Fibroblast of lung (primary cell): ENCODE data around the gene HSPG2. TPM values are rescaled to one million over a fixed set of nuclear protein-coding genes. Genes with fewer than 3 reads are reported as not detected.
A peak's percentile ranks its signal among the peaks of the same experiment; 100 is the strongest.

Source experiments
- DNase-seq, 2 donors: peaks; one replicate each; pipeline versions ENCODE4 v3.0.0 to v3.0.0-alpha.2; 2010; ENCODE audit warnings: low read depth in 2 of 2
- H2AFZ ChIP-seq: 2 replicates; pipeline ENCODE4 v1.5.1; 2012; ENCODE audit warnings: low read length, control low read depth, inconsistent platforms
- H3K27ac ChIP-seq: 2 replicates; pipeline ENCODE4 v1.5.1; 2011; ENCODE audit warnings: low read length, control low read depth; ENCODE audit not compliant: insufficient read depth
- H3K27me3 ChIP-seq: 2 replicates; pipeline ENCODE4 v1.5.1; 2011; ENCODE audit warnings: mild to moderate bottlenecking, low read length; ENCODE audit not compliant: control insufficient read depth, insufficient read depth
- H3K36me3 ChIP-seq: 2 replicates; pipeline ENCODE4 v1.5.1; 2011; ENCODE audit warnings: low read length; ENCODE audit not compliant: control insufficient read depth, insufficient read depth
- H3K4me1 ChIP-seq: 2 replicates; pipeline ENCODE4 v1.5.1; 2011; ENCODE audit warnings: low read length; ENCODE audit not compliant: control insufficient read depth, insufficient read depth; ENCODE audit errors: extremely low read depth
- H3K4me2 ChIP-seq: 2 replicates; pipeline ENCODE4 v1.5.1; 2011; ENCODE audit warnings: low read length, control low read depth; ENCODE audit not compliant: insufficient read depth; ENCODE audit errors: extremely low read depth
- H3K4me3 ChIP-seq, 4 experiments: fragments of 200-600 bp in 1 of 4; sonication (generic) in 1 of 4; replicated peaks in 1 of 4; 2 replicates each; pipeline ENCODE4 v1.5.1; 2011 to 2016; ENCODE audit warnings: low read length in 4 of 4, low read depth in 3 of 4, mild to moderate bottlenecking in 3 of 4, control low read depth in 2 of 4, inconsistent platforms in 1 of 4, mixed read lengths in 1 of 4; ENCODE audit not compliant: insufficient read depth in 1 of 4; ENCODE audit errors: control extremely low read depth in 1 of 4
- H3K79me2 ChIP-seq: 2 replicates; pipeline ENCODE4 v1.5.1; 2012; ENCODE audit warnings: mild to moderate bottlenecking, low read length, inconsistent platforms; ENCODE audit not compliant: control insufficient read depth, insufficient read depth
- H3K9ac ChIP-seq: 2 replicates; pipeline ENCODE4 v1.5.1; 2011; ENCODE audit warnings: mild to moderate bottlenecking, low read length, control low read depth; ENCODE audit not compliant: insufficient read depth
- H3K9me3 ChIP-seq: 2 replicates; pipeline ENCODE4 v1.5.1; 2012; ENCODE audit warnings: low read depth, low read length; ENCODE audit not compliant: control insufficient read depth, insufficient read depth
- H4K20me1 ChIP-seq: 2 replicates; pipeline ENCODE4 v1.5.1; 2011; ENCODE audit warnings: low read length; ENCODE audit not compliant: control insufficient read depth, insufficient read depth; ENCODE audit errors: extremely low read depth
- CTCF ChIP-seq, 2 donors: IDR thresholded peaks in 1 of 2; conservative IDR thresholded peaks in 1 of 2; 1 replicate in 1 of 2; 2 replicates in 1 of 2; pipeline ENCODE4 v1.5.1; 2011 to 2012; ENCODE audit warnings: low read length in 2 of 2, control low read depth in 1 of 2, inconsistent platforms in 1 of 2, low read depth in 1 of 2, mild to moderate bottlenecking in 1 of 2
- EZH2 ChIP-seq: IDR thresholded peaks from 2 replicates; pipeline ENCODE4 v1.5.1; 2012; ENCODE audit warnings: low read length, control low read depth, mild to moderate bottlenecking; ENCODE audit errors: missing control alignments
- polyA plus RNA-seq, 2 donors: library from polyadenylated mRNA; depleted of rRNA in 1 of 2; stranded (reverse) in 1 of 2; unstranded in 1 of 2; fragments of >200 nt; gene quantifications; 2 replicates each; pipeline ENCODE4 v1.2.1, GENCODE V29; 2011 to 2012; ENCODE audit warnings: missing spikeins in 1 of 2
- total RNA-seq: library from RNA; depleted of rRNA; stranded (reverse); fragments of >200 nt; gene quantifications from 2 replicates; pipeline ENCODE4 v1.2.1, GENCODE V29; 2014

The HSPG2 gene
- total and polyA plus RNA-seq, 2 donors (not counting 1 experiment from before 2014, with no cell fraction given) = 40.7 to 88.4 TPM

- Histone ChIP-seq H3K27ac (peak overlapping the region; percentile 100), H2AFZ (peak overlapping the region; percentile 71), H3K4me1 (peaks cover 4% of the 10 kb centered on the region), H3K4me3 (peak overlapping the region; percentile 76 to 98 (median 96)), H3K9ac (peak overlapping the region; percentile 99), H3K4me2 (peak overlapping the region; percentile 100), H3K27me3 (no peaks in the 10 kb centered on the region), H3K9me3 (no peaks in the 10 kb centered on the region), H3K79me2 (peaks cover 34% of the 10 kb centered on the region), H4K20me1 (no peaks in the 10 kb centered on the region), H3K36me3 (no peaks in the 10 kb centered on the region)
- TF ChIP-seq CTCF (conservative IDR thresholded peaks at IDR 0.05 in 1 of 2, IDR thresholded peaks at IDR 0.05 in 1 of 2; ENCODE audit: low read depth in 1 of 2, low read length in 2 of 2) = no peak
- no peak for TF ChIP-seq EZH2
- peak; percentile 76 to 96 for DNase-seq
Observed at GRCh38 chr1:21783679-21784603, 153.2 kb downstream of the HSPG2 start.

GRCh38 chr1:21782868-21783678, 154.0 kb downstream of the HSPG2 start, which contains the start of gene USP48:
TSS of gene USP48 (minus strand) at chr1:21783149. CDS start at chr1:21782957, 192 bp downstream.
- DNase-seq = peak; percentile 91 to 98
- Histone ChIP-seq H3K4me2 (peak within 1 kb of the TSS; percentile 100), H3K36me3 (no peaks in the 10 kb centered on the region), H3K4me1 (peaks cover 4% of the 10 kb centered on the region), H3K27me3 (no peaks in the 10 kb centered on the region), H3K9me3 (no peaks in the 10 kb centered on the region), H3K27ac (peak within 1 kb of the TSS; percentile 100), H2AFZ (peak within 1 kb of the TSS; percentile 93), H3K9ac (peak within 1 kb of the TSS; percentile 99), H4K20me1 (no peaks in the 10 kb centered on the region), H3K4me3 (peak within 1 kb of the TSS; percentile 76 to 98 (median 96)), H3K79me2 (peaks cover 43% of the 10 kb centered on the region)
- no peak for TF ChIP-seq CTCF (conservative IDR thresholded peaks at IDR 0.05 in 1 of 2, IDR thresholded peaks at IDR 0.05 in 1 of 2; ENCODE audit: low read depth in 1 of 2, low read length in 2 of 2)
- TF ChIP-seq EZH2 = no peak
